ENCODE data around the gene LSM14A. TPM values are rescaled to one million over a fixed set of nuclear protein-coding genes. Genes with fewer than 3 reads are reported as not detected.

The LSM14A gene
- total and polyA plus RNA-seq, 2 of the 13 experiments (the other 11 are each of a cell fraction or from before 2014, with no cell fraction given) = 77.0 to 83.6 TPM

GRCh38 chr19:34254046-34254697, 81.9 kb downstream of the LSM14A start, which contains the start of gene GARRE1 (continued):
- peak; percentile 63; the same call in 1 of the 2 replicates for TF ChIP-seq ARID5B (CRISPR knock-in tag; IDR thresholded peaks at IDR 0.05)
- TF ChIP-seq ZNF10 (CRISPR knock-in tag; IDR thresholded peaks at IDR 0.05; ENCODE audit: borderline replicate concordance, low read depth) = no peak
- TF ChIP-seq ZNF543 (CRISPR knock-in tag; IDR thresholded peaks at IDR 0.05) = peak; percentile 54; the same call in 1 of the 2 replicates
- TF ChIP-seq SIX1 (CRISPR knock-in tag; IDR thresholded peaks at IDR 0.05; ENCODE audit: borderline replicate concordance) = no peak
- no peak for TF ChIP-seq SNAPC4 (CRISPR knock-in tag; IDR thresholded peaks at IDR 0.05)
- TF ChIP-seq HMGA1 (CRISPR knock-in tag; conservative IDR thresholded peaks at IDR 0.05) = no peak
- TF ChIP-seq ZNF136 (CRISPR knock-in tag; IDR thresholded peaks at IDR 0.05; ENCODE audit: low read depth) = no peak
- TF ChIP-seq ZKSCAN8 (CRISPR knock-in tag; IDR thresholded peaks at IDR 0.05; ENCODE audit: borderline replicate concordance) = 0 out of 2 replicates have a peak, but pooled peaks have one; percentile 30
- no peak for TF ChIP-seq MAFK (conservative IDR thresholded peaks at IDR 0.05 in 1 of 2, IDR thresholded peaks at IDR 0.05 in 1 of 2; ENCODE audit: low read length in 2 of 2)
- no peak for TF ChIP-seq ZNF790 (CRISPR knock-in tag; IDR thresholded peaks at IDR 0.05; ENCODE audit: borderline replicate concordance)
- TF ChIP-seq HES4 (CRISPR knock-in tag; IDR thresholded peaks at IDR 0.05; ENCODE audit: borderline replicate concordance) = peak; percentile 26; the same call in 1 of the 2 replicates
- TF ChIP-seq ZBTB37 (CRISPR knock-in tag; IDR thresholded peaks at IDR 0.05) = no peak
- TF ChIP-seq NR2C2 (CRISPR knock-in tag; IDR thresholded peaks at IDR 0.05; ENCODE audit: borderline replicate concordance) = no peak
- peak; percentile 61; the same call in 1 of the 2 replicates for TF ChIP-seq ZNF414 (CRISPR knock-in tag; IDR thresholded peaks at IDR 0.05)
- no peak for TF ChIP-seq CCAR2 (optimal IDR thresholded peaks at IDR 0.05; ENCODE audit: low read depth, low read length)
- TF ChIP-seq CEBPB (IDR thresholded peaks at IDR 0.05; ENCODE audit: borderline replicate concordance, low read depth, low read length) = no peak
- TF ChIP-seq KLF15 (CRISPR knock-in tag; IDR thresholded peaks at IDR 0.05; ENCODE audit: borderline replicate concordance) = peak; percentile 48; the same call in 1 of the 2 replicates
